GM12878 (cell line): ENCODE data around the gene NRXN3. TPM values are rescaled to one million over a fixed set of nuclear protein-coding genes. Genes with fewer than 3 reads are reported as not detected.

Experiments
- ATAC-seq: fragments of 200-7000 bp; cut with Tn5 transposase; 3 replicates; pipeline ENCODE4 v1.9.1; 2020; ENCODE audit warnings: mild to moderate bottlenecking, moderate library complexity
- BruUV-seq: library from RNA; stranded (reverse); fragments of 400-500 nt; replicated peaks from 2 replicates; lab custom pipeline; 2021; lab: Mats Ljungman, UMichigan
- CTCF ChIA-PET: fragments of 300-600 bp; sonication (Branson Sonifier 250); formaldehyde crosslinking; extraction: SDS; loops from one replicate; lab custom pipeline; 2021; ENCODE audit warnings: inconsistent platforms; lab: Yijun Ruan, JAX
- POLR2A ChIA-PET: fragments of 350-600 bp; formaldehyde crosslinking; extraction: SDS; loops from one replicate; lab custom pipeline; 2021; ENCODE audit warnings: inconsistent platforms; lab: Charles Lee
- RAD21 ChIA-PET: fragments of 300-600 bp; sonication (Branson Sonifier 250); formaldehyde crosslinking; loops from one replicate; lab custom pipeline; 2023; ENCODE audit warnings: antibody characterized with exemption; ENCODE audit not compliant: unreplicated experiment; lab: Charles Lee
- SMC1A ChIA-PET: fragments of 300-600 bp; sonication (Branson Sonifier 250); formaldehyde crosslinking; loops from one replicate; lab custom pipeline; 2023; ENCODE audit not compliant: unreplicated experiment, uncharacterized antibody; lab: Charles Lee
- DNase-seq: peaks from one replicate; pipeline ENCODE4 v3.0.0-alpha.2; 2011; ENCODE audit warnings: low read depth, low spot score
- FAIRE-seq: peaks from 3 replicates; lab custom pipeline; 2011; peaks lifted over from hg19 to GRCh38; lab: Jason Lieb, UNC
- H2AFZ ChIP-seq: 2 replicates; pipeline ENCODE4 v1.6.0; 2011; ENCODE audit warnings: low read depth, low read length, control low read depth; ENCODE audit not compliant: control insufficient read depth
- H3K27ac ChIP-seq: 2 replicates; pipeline ENCODE4 v1.5.1; 2011; ENCODE audit warnings: control low read depth; ENCODE audit not compliant: control insufficient read depth, insufficient read depth
- H3K27me3 ChIP-seq, 2 experiments: replicated peaks in 1 of 2; 2 replicates each; pipeline versions ENCODE4 v1.6.0 to v1.6.1; 2011; ENCODE audit warnings: low read length in 1 of 2; ENCODE audit not compliant: control insufficient read depth in 2 of 2, insufficient read depth in 2 of 2
- H3K36me3 ChIP-seq, 2 experiments: 2 replicates each; pipeline ENCODE4 v1.5.1; 2011; ENCODE audit warnings: low read length in 1 of 2; ENCODE audit not compliant: control insufficient read depth in 2 of 2, insufficient read depth in 2 of 2
- H3K4me1 ChIP-seq: 2 replicates; pipeline ENCODE4 v1.6.1; 2011; ENCODE audit warnings: mild to moderate bottlenecking, low read length, moderate library complexity, mixed read lengths; ENCODE audit not compliant: control insufficient read depth, insufficient read depth
- H3K4me2 ChIP-seq: 2 replicates; pipeline ENCODE4 v1.6.0; 2011; ENCODE audit warnings: control low read depth; ENCODE audit not compliant: control insufficient read depth, insufficient read depth
- H3K4me3 ChIP-seq: fragments of 200-600 bp; sonication (generic); 2 replicates; pipeline ENCODE4 v1.5.1; 2016
- H3K79me2 ChIP-seq: 2 replicates; pipeline ENCODE4 v1.6.0; 2011; ENCODE audit warnings: low read length; ENCODE audit not compliant: control insufficient read depth, insufficient read depth
- H3K9ac ChIP-seq: 2 replicates; pipeline ENCODE4 v1.8.0; 2011; ENCODE audit warnings: low read length, control low read depth, mixed read lengths; ENCODE audit not compliant: control insufficient read depth, insufficient read depth
- H3K9me3 ChIP-seq: replicated peaks from 3 replicates; pipeline ENCODE4 v1.5.1; 2011; ENCODE audit warnings: mild to moderate bottlenecking, low read length; ENCODE audit not compliant: control insufficient read depth, insufficient read depth
- H4K20me1 ChIP-seq: 2 replicates; pipeline ENCODE4 v1.6.0; 2011; ENCODE audit not compliant: control insufficient read depth, insufficient read depth
- BHLHE40 ChIP-seq, 2 experiments: fragments of 450-650 bp in 1 of 2; IDR thresholded peaks; 2 replicates each; pipeline ENCODE4 v1.6.1; 2011 to 2017; ENCODE audit warnings: low read depth in 2 of 2, borderline replicate concordance in 1 of 2, improper control_type of control experiment in 1 of 2, low read length in 1 of 2, mild to moderate bottlenecking in 1 of 2
- E2F8 ChIP-seq: fragments of 450-650 bp; IDR thresholded peaks from 2 replicates; pipeline ENCODE4 v1.6.1; 2018; ENCODE audit warnings: mild to moderate bottlenecking, low read depth, moderate library complexity; ENCODE audit not compliant: partially characterized antibody
- EGR1 ChIP-seq, 2 experiments: IDR thresholded peaks; 1 replicate in 1 of 2; 2 replicates in 1 of 2; pipeline ENCODE4 v1.6.1; 2011 to 2012; ENCODE audit warnings: low read depth in 2 of 2, low read length in 2 of 2, borderline replicate concordance in 1 of 2, mild to moderate bottlenecking in 1 of 2, moderate library complexity in 1 of 2
- FOXM1 ChIP-seq: IDR thresholded peaks from 2 replicates; pipeline ENCODE4 v1.6.1; 2012; ENCODE audit warnings: low read depth, mild to moderate bottlenecking, inconsistent platforms, low read length, moderate library complexity
- HDAC2 ChIP-seq: fragments of 200-600 bp; sonication (generic); IDR thresholded peaks from 2 replicates; pipeline ENCODE4 v1.6.1; 2017
- HDGF ChIP-seq: fragments of 450-650 bp; IDR thresholded peaks from 2 replicates; pipeline ENCODE4 v1.6.1; 2016; ENCODE audit warnings: antibody characterized with exemption
- JUNB ChIP-seq: IDR thresholded peaks from 2 replicates; pipeline ENCODE4 v1.6.1; 2016; ENCODE audit warnings: antibody characterized with exemption, mild to moderate bottlenecking
- MLLT1 ChIP-seq: fragments of 450-650 bp; IDR thresholded peaks from 2 replicates; pipeline ENCODE4 v1.6.1; 2016; ENCODE audit warnings: mild to moderate bottlenecking
- NFYB ChIP-seq: IDR thresholded peaks from 2 replicates; pipeline ENCODE4 v1.6.1; 2011; ENCODE audit warnings: low read depth, mild to moderate bottlenecking, low read length, improper control_type of control experiment, moderate library complexity; ENCODE audit not compliant: insufficient read depth
- POLR2AphosphoS5 ChIP-seq: IDR thresholded peaks from 2 replicates; pipeline ENCODE4 v1.6.1; 2011; ENCODE audit warnings: mild to moderate bottlenecking, low read length, inconsistent platforms
- RAD51 ChIP-seq: fragments of 450-650 bp; IDR thresholded peaks from 2 replicates; pipeline ENCODE4 v1.6.1; 2016; ENCODE audit warnings: moderate library complexity, mild to moderate bottlenecking, inconsistent platforms
- RB1 ChIP-seq: fragments of 450-650 bp; formaldehyde crosslinking; IDR thresholded peaks from 2 replicates; pipeline ENCODE4 v1.6.1; 2017; ENCODE audit warnings: mild to moderate bottlenecking, borderline replicate concordance
- REST ChIP-seq: IDR thresholded peaks from 2 replicates; pipeline ENCODE4 v1.6.1; 2012; ENCODE audit warnings: mild to moderate bottlenecking, low read depth, low read length
- SMAD5 ChIP-seq: IDR thresholded peaks from 2 replicates; pipeline ENCODE4 v1.6.1; 2016; ENCODE audit warnings: antibody characterized with exemption, low read depth
- SUPT20H ChIP-seq: IDR thresholded peaks from 2 replicates; pipeline ENCODE4 v1.6.1; 2011; ENCODE audit warnings: low read depth, mild to moderate bottlenecking, low read length, moderate library complexity, borderline replicate concordance; ENCODE audit not compliant: control insufficient read depth
- ZNF274 ChIP-seq: IDR thresholded peaks from one replicate; pipeline ENCODE4 v1.8.0; 2011; ENCODE audit not compliant: insufficient read length, insufficient read depth
- ZZZ3 ChIP-seq: IDR thresholded peaks from 2 replicates; pipeline ENCODE4 v1.6.1; 2011; ENCODE audit warnings: low read depth; ENCODE audit not compliant: control insufficient read depth, insufficient read length
- WGBS: methylation state at CpG from one replicate; pipeline ENCODE4 v1.1.6; 2016; ENCODE audit warnings: low lambda C conversion rate; ENCODE audit not compliant: insufficient replicate concordance, insufficient coverage; ENCODE audit errors: missing lambda C conversion rate; 5-methylcytosine and 5-hydroxymethylcytosine counted together
- in situ Hi-C: fragments of 300-500 bp; cut with MboI; formaldehyde crosslinking; loops from 9 replicates; pipeline ENCODE4 v1.14.3; 2018; ENCODE audit warnings: mixed read lengths
- intact Hi-C: fragments of 100-400 bp; cut with micrococcal nuclease; formaldehyde crosslinking; loops from one replicate; pipeline ENCODE4 v1.14.2; 2022; ENCODE audit not compliant: unreplicated experiment
- polyA plus RNA-seq, 11 experiments: library from polyadenylated mRNA; depleted of rRNA in 4 of 11; unstranded in 6 of 11; stranded (reverse) in 5 of 11; fragments of >200 nt; fragmentation: Nextera tagmentation in 4 of 11; fragmentation: Illumina TruSeq in 1 of 11; extraction: Ambion mirVana in 4 of 11; extraction: Trizol in 1 of 11; gene quantifications; 1 replicate in 1 of 11; 2 replicates in 10 of 11; pipeline versions ENCODE4 v1.2.1 to v1.2.3, GENCODE V29; 2011 to 2016; ENCODE audit warnings: inconsistent platforms in 2 of 11, missing spikeins in 2 of 11, low read depth in 1 of 11
- total RNA-seq, 4 experiments: library from RNA; depleted of rRNA in 3 of 4; stranded (reverse); fragments of >200 nt in 3 of 4; fragmentation: Illumina TruSeq in 1 of 4; extraction: Trizol in 1 of 4; gene quantifications; 2 replicates each; pipeline versions ENCODE4 v1.2.1 to v1.2.3, GENCODE V29; 2013 to 2021

Gene NRXN3
- total and polyA plus RNA-seq, 10 of the 15 experiments (the other 5 are each of a cell fraction or from before 2014, with no cell fraction given), result 0.52 to 3.3 (median 1.4) TPM

GRCh38 chr14:78313499-78313898 lies 143.3 kb downstream of the NRXN3 start (continued):
- TF ChIP-seq REST, result no peak

- Histone ChIP-seq H2AFZ (no peak overlapping the region), H3K36me3 (no peaks in the 10 kb centered on the region), H3K79me2 (no peaks in the 10 kb centered on the region), H3K4me1 (no peaks in the 10 kb centered on the region), H3K27me3 (peaks cover 0 to 2% of the 10 kb centered on the region in 2 experiments; a peak in 1 of 4 replicates), H3K4me3 (no peak overlapping the region), H3K27ac (no peak overlapping the region)
- no TSS peak for BruUV-seq
- ATAC-seq, result no peak
- no peak for FAIRE-seq
- RAD21 ChIA-PET, result no interaction called here
- WGBS, result 33% methylated on average over 4 of the region's 4 CpGs
- no peak for TF ChIP-seq ZNF274
- no peak for TF ChIP-seq HDAC2
- TF ChIP-seq SMAD5, result no peak
- TF ChIP-seq MLLT1, result no peak
- no peak for TF ChIP-seq NFYB
- no peak for TF ChIP-seq ZZZ3
- TF ChIP-seq SUPT20H, result no peak
- no peak for TF ChIP-seq POLR2AphosphoS5
- no peak for TF ChIP-seq BHLHE40 (IDR thresholded peaks at IDR 0.05; ENCODE audit: borderline replicate concordance in 1 of 2, low read depth in 2 of 2, low read length in 1 of 2)
- TF ChIP-seq JUNB, result no peak
- TF ChIP-seq FOXM1, result no peak
- no peak for TF ChIP-seq HDGF
- no peak for TF ChIP-seq EGR1 (IDR thresholded peaks at IDR 0.05; ENCODE audit: borderline replicate concordance in 1 of 2, low read depth in 2 of 2, low read length in 2 of 2)
- no peak for TF ChIP-seq RB1
- TF ChIP-seq RAD51, result no peak
- no peak for TF ChIP-seq E2F8
- TF ChIP-seq, all 136 proteins: peak for 0
- DNase-seq, result no peak
- ChIA-PET POLR2A (no interaction called here), SMC1A (no interaction called here), CTCF (no interaction called here)
- in situ Hi-C loops (no loop called here), intact Hi-C loops (no loop called here)
- Histone ChIP-seq H3K4me2 (no peak overlapping the region), H4K20me1 (no peaks in the 10 kb centered on the region), H3K9me3 (no peaks in the 10 kb centered on the region), H3K9ac (no peak overlapping the region)
Observed at GRCh38 chr14:78314484-78314883, 144.3 kb downstream of the NRXN3 start.
